HG02840 (cell line): ENCODE data around the gene CFHR5.
"Not testable (repeated sequence)": the region's sequence is repeated elsewhere in the genome, so short reads cannot be mapped to it uniquely, and the experiment has no call there.

Source experiments
- ATAC-seq: cut with Tn5 transposase; IDR thresholded peaks from one replicate; pipeline ENCODE4 v1.9.1; 2021; ENCODE audit warnings: mild to moderate bottlenecking, moderate library complexity, moderate number of reproducible peaks; ENCODE audit not compliant: unreplicated experiment, low FRiP score

The CFHR5 gene

GRCh38 chr1:197016751-197017150, 39.4 kb downstream of the CFHR5 start:
- no peak for ATAC-seq

- ATAC-seq: no peak
Measured at GRCh38 chr1:197017558-197018146, 40.3 kb downstream of the CFHR5 start.

GRCh38 chr1:197021716-197022115, 44.4 kb downstream of the CFHR5 start:
- ATAC-seq: no peak

GRCh38 chr1:197024460-197024859, 47.1 kb downstream of the CFHR5 start:
- no peak for ATAC-seq

- ATAC-seq: no peak
Measured at GRCh38 chr1:197027359-197027758, 50.0 kb downstream of the CFHR5 start.

- ATAC-seq: no peak
Measured at GRCh38 chr1:197029749-197030148, 52.4 kb downstream of the CFHR5 start.

- ATAC-seq: not testable (repeated sequence)
Measured at GRCh38 chr1:197034631-197035339, 57.4 kb downstream of the CFHR5 start.

GRCh38 chr1:197036861-197037260, 59.5 kb downstream of the CFHR5 start:
- ATAC-seq: no peak

GRCh38 chr1:197041486-197042353, 64.4 kb downstream of the CFHR5 start:
- peak; percentile 73 for ATAC-seq

GRCh38 chr1:197042676-197043341, 65.5 kb downstream of the CFHR5 start:
- ATAC-seq: no peak

GRCh38 chr1:197049100-197049499, 71.7 kb downstream of the CFHR5 start:
- no peak for ATAC-seq
